ENCODE measurements around the gene TGFBR2. TPM values are rescaled to one million over a fixed set of nuclear protein-coding genes. Genes with fewer than 3 reads are reported as not detected.

TGFBR2 gene
- total RNA-seq, 1 experiment from 2014 or later = 19.4 TPM

GRCh38 chr3:30688776-30689641, 82.6 kb downstream of the TGFBR2 start:
- in situ Hi-C loops (cut with HindIII; ENCODE audit: low pct_unique_long_range_greater_than_20kb, low sequenced_read_pairs) = loop anchor here (10.0 kb wide), 1 partner anchor 344 kb away; no protein-coding TSS in a partner anchor
- peak; percentile 84 for DNase-seq (ENCODE audit: low read depth, low spot score)

DNA sequence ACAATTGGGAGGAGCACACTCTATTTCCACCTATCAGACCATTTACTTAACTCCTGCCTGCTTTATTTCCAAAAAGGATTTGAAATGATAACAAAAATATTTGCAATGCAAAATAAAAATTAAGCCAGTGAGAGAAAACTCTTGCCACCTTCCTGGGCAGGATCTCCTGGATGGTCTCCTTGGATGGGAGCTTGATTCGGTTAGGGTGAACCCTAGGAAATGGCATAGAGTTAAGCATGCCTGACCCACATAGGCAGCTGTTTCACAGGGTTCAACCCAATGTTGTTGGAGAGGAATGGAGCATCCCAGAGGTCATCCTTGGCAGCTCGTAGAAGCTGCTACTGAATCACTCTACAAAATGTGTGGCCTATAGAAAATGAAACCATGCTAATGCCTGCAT, 83.8 kb downstream of the TGFBR2 start:
- in situ Hi-C loops (cut with HindIII; ENCODE audit: low pct_unique_long_range_greater_than_20kb, low sequenced_read_pairs) = no loop called here
- no peak for DNase-seq (ENCODE audit: low read depth, low spot score)

- no peak for DNase-seq (ENCODE audit: low read depth, low spot score)
- in situ Hi-C loops (cut with HindIII; ENCODE audit: low pct_unique_long_range_greater_than_20kb, low sequenced_read_pairs) = no loop called here
Observed at GRCh38 chr3:30691249-30691880, 85.0 kb downstream of the TGFBR2 start.

GRCh38 chr3:30691944-30692343, 85.5 kb downstream of the TGFBR2 start:
- DNase-seq (ENCODE audit: low read depth, low spot score) = no peak
- in situ Hi-C loops (cut with HindIII; ENCODE audit: low pct_unique_long_range_greater_than_20kb, low sequenced_read_pairs) = no loop called here

- DNase-seq (ENCODE audit: low read depth, low spot score) = peak; percentile 54
Observed at GRCh38 chr3:30692498-30693130, 86.2 kb downstream of the TGFBR2 start.

DNA sequence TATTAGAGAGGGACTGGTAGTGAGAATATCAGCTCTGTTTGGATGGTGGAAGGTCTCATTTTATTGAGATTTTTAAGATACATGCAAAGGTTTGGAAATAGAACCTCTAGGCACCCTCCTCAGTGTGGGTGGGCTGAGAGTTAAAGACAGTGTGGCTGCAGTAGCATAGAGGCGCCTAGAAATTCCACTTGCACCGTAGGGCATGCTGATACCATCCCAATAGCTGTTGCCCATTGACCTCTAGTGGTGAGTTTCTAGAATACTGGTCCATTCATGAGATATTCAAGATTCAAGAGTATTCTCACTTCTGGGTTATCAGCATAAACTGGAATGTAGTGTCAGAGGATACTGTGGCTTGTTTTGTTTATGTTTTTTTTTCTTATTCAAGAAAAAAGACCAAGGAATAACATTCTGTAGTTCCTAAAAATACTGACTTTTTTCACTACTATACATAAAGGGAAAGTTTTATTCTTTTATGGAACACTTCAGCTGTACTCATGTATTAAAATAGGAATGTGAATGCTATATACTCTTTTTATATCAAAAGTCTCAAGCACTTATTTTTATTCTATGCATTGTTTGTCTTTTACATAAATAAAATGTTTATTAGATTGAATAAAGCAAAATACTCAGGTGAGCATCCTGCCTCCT, 87.2 kb downstream of the TGFBR2 start:
- DNase-seq (ENCODE audit: low read depth, low spot score) = peak; percentile 81
- in situ Hi-C loops (cut with HindIII; ENCODE audit: low pct_unique_long_range_greater_than_20kb, low sequenced_read_pairs) = no loop called here

More at GRCh38 chr3:30692498-30693130, 86.2 kb downstream of the TGFBR2 start:
- in situ Hi-C loops (cut with HindIII; ENCODE audit: low pct_unique_long_range_greater_than_20kb, low sequenced_read_pairs) = no loop called here

GRCh38 chr3:30694148-30694547, 87.7 kb downstream of the TGFBR2 start:
- in situ Hi-C loops (cut with HindIII; ENCODE audit: low pct_unique_long_range_greater_than_20kb, low sequenced_read_pairs) = no loop called here
- no peak for DNase-seq (ENCODE audit: low read depth, low spot score)

GRCh38 chr3:30694668-30695067, 88.3 kb downstream of the TGFBR2 start:
- in situ Hi-C loops (cut with HindIII; ENCODE audit: low pct_unique_long_range_greater_than_20kb, low sequenced_read_pairs) = no loop called here
- no peak for DNase-seq (ENCODE audit: low read depth, low spot score)

DNA sequence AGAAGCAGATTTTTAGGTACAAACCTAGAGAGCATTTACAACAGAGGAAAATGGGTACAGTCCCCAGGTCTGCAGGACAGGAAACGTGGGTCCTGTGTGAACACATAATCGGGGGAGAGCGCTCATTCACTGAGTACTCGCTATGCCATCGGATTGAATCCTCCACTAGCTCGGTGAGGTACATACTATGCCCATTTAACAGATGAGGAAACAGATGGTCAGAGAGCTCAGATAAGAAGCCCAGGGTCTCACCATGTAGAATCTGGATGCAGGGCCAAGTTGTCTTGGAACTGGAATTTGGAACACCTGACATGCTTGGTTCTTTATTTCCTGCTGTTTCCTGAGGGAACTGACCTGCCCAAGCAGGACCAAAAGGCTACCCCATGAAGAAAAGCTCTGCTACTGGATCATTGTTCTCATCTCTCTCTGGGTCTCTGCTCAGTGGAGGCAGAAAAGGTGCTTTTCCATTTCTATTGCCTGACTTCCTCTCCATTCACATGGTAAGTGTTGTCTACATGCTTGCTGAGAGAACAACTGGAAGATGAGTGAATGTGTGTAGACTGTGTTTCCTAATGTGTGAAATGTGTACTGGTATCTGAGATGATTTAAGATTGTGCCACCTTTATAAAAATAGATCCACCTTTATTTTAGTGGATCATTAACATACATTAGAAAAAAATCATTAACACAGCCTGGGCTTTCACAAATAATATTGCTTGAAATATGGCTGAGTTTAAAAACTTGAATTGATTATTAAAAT, 89.1 kb downstream of the TGFBR2 start:
- no peak for DNase-seq (ENCODE audit: low read depth, low spot score)
- in situ Hi-C loops (cut with HindIII; ENCODE audit: low pct_unique_long_range_greater_than_20kb, low sequenced_read_pairs) = no loop called here

- in situ Hi-C loops (cut with HindIII; ENCODE audit: low pct_unique_long_range_greater_than_20kb, low sequenced_read_pairs) = no loop called here
- DNase-seq (ENCODE audit: low read depth, low spot score) = no peak
Observed at GRCh38 chr3:30696403-30696819, 90.0 kb downstream of the TGFBR2 start.

GRCh38 chr3:30696896-30697295, 90.5 kb downstream of the TGFBR2 start:
- in situ Hi-C loops (cut with HindIII; ENCODE audit: low pct_unique_long_range_greater_than_20kb, low sequenced_read_pairs) = no loop called here
- DNase-seq (ENCODE audit: low read depth, low spot score) = no peak

- in situ Hi-C loops (cut with HindIII; ENCODE audit: low pct_unique_long_range_greater_than_20kb, low sequenced_read_pairs) = no loop called here
Observed at GRCh38 chr3:30698549-30698948, 92.1 kb downstream of the TGFBR2 start.

DNA sequence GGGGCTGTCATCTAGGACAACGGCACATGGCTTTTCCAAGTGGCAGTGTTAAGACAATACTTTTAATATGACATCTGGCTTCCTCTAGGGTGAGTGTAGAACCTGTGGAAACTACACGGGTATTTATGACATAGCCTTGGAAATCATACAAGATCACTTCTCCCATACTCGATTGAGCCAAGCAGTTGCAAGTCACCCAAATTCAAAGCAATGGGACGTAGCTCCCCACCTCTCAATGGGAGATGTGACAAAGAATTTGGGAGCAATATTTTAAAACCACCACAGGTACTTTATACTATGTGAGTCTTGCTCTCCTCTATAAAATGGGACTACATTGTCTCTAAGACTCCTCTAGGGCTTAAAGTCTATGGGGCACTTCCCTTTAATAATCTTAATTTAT, 93.5 kb downstream of the TGFBR2 start:
- in situ Hi-C loops (cut with HindIII; ENCODE audit: low pct_unique_long_range_greater_than_20kb, low sequenced_read_pairs) = no loop called here
- no peak for DNase-seq (ENCODE audit: low read depth, low spot score)

More at GRCh38 chr3:30698549-30698948, 92.1 kb downstream of the TGFBR2 start:
- DNase-seq (ENCODE audit: low read depth, low spot score) = no peak

DNA sequence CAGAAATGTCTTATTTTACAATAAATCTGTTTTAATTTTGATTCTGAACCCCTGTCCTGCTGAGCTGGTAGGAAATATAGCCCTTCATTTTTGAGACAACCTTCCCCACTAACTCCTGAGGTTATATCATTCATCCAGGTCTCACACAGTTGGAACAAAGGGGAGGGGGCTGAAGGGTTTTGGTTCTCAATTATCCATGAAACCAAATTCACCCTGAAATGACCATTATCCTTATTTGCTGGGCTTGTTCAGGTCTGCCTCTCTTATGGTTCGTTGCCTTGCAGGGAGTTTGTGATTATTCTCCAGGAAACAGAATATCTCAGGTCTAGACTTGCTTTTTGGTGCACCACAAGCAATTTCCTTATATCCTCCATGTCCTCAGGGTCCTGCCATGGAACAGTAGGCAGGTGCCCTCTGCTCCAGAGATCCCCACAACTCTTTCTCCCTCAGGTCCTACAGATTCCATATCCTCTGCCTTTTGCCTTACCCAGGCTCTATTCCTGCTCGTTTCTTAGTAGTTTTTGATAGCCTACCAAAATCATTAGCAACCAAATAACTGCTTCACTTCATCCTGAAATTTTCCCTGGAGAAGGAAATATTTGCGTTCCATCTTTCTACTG, 94.4 kb downstream of the TGFBR2 start:
- in situ Hi-C loops (cut with HindIII; ENCODE audit: low pct_unique_long_range_greater_than_20kb, low sequenced_read_pairs) = no loop called here

GRCh38 chr3:30702038-30702827, 95.8 kb downstream of the TGFBR2 start:
- in situ Hi-C loops (cut with HindIII; ENCODE audit: low pct_unique_long_range_greater_than_20kb, low sequenced_read_pairs) = no loop called here

More for the DNA sequence above, 94.4 kb downstream of the TGFBR2 start:
- no peak for DNase-seq (ENCODE audit: low read depth, low spot score)

GRCh38 chr3:30702828-30703397, 96.5 kb downstream of the TGFBR2 start:
- DNase-seq (ENCODE audit: low read depth, low spot score) = no peak
- in situ Hi-C loops (cut with HindIII; ENCODE audit: low pct_unique_long_range_greater_than_20kb, low sequenced_read_pairs) = no loop called here

More at GRCh38 chr3:30702038-30702827, 95.8 kb downstream of the TGFBR2 start:
- no peak for DNase-seq (ENCODE audit: low read depth, low spot score)
